Smooth muscle cell of the umbilical artery (primary cell): ENCODE data around the gene COL20A1. TPM values are rescaled to one million over a fixed set of nuclear protein-coding genes. Genes with fewer than 3 reads are reported as not detected.

Experiments used
- total RNA-seq: library from RNA; depleted of rRNA; stranded (reverse); fragments of >200 nt; gene quantifications from 2 replicates; pipeline ENCODE4 v1.2.3, GENCODE V29; 2014

The COL20A1 gene
- under 0.01 and 0.05 TPM in 2 replicates for total RNA-seq

GRCh38 chr20:63292904-63293303, at the start of gene COL20A1:
Gene COL20A1 (plus strand): TSS chr20:63293186. CDS start chr20:63295108, 1,922 bp downstream.

GRCh38 chr20:63254232-63254605, 38.8 kb upstream of the COL20A1 start, which contains the start of gene NKAIN4:
Gene NKAIN4 (minus strand): TSS chr20:63254463. CDS start chr20:63254450, 13 bp downstream.

GRCh38 chr20:63272105-63273058, 20.6 kb upstream of the COL20A1 start, which contains the start of gene ARFGAP1:
Gene ARFGAP1 (plus strand): TSS chr20:63272813. CDS start chr20:63275581, 2,768 bp downstream.

GRCh38 chr20:63360850-63361518, 68.0 kb downstream of the COL20A1 start, which contains the start of gene CHRNA4:
Gene CHRNA4 (minus strand): TSS chr20:63361349. CDS start chr20:63361165, 184 bp downstream.

Other genes with a start within 250 kb of the COL20A1 start
- gene YTHDF1, start 77.1 kb upstream of the COL20A1 start, total RNA-seq: 17.8 and 25.2 TPM in 2 replicates
- gene BIRC7, start 57.3 kb upstream of the COL20A1 start, total RNA-seq: 0.30 TPM in 1 of 2 replicates, not detected in the other
- not detected in 2 replicates for gene NKAIN4, start 38.7 kb upstream of the COL20A1 start, total RNA-seq
- gene ARFGAP1, start 20.4 kb upstream of the COL20A1 start, total RNA-seq: 103 and 159 TPM in 2 replicates
- not detected in 2 replicates for gene CHRNA4, start 68.2 kb downstream of the COL20A1 start, total RNA-seq
- not detected in 2 replicates for gene KCNQ2, start 179.5 kb downstream of the COL20A1 start, total RNA-seq
- gene EEF1A2, start 205.9 kb downstream of the COL20A1 start, total RNA-seq: 3.9 and 8.8 TPM in 2 replicates
- gene PPDPF, start 227.6 kb downstream of the COL20A1 start, total RNA-seq: 61.2 and 63.0 TPM in 2 replicates
- gene PTK6, start 244.2 kb downstream of the COL20A1 start, total RNA-seq: 0.18 TPM in 1 of 2 replicates, not detected in the other